GM23338 (cell line): ENCODE results near the gene CYBA. TPM values are rescaled to one million over a fixed set of nuclear protein-coding genes. Genes with fewer than 3 reads are reported as not detected.

ENCODE experiments used
- ATAC-seq: fragments of 200-7000 bp; cut with Tn5 transposase; 3 replicates; pipeline ENCODE4 v1.9.1; 2020
- DNase-seq: peaks from one replicate; pipeline ENCODE4 v3.0.0-alpha.2; 2015; ENCODE audit warnings: low spot score
- H2AFZ ChIP-seq: fragments of 200-600 bp; sonication (generic); 2 replicates; pipeline ENCODE4 v1.8.0; 2016; ENCODE audit warnings: antibody characterized with exemption, mild to moderate bottlenecking, moderate library complexity
- H3F3A ChIP-seq: fragments of 200-600 bp; sonication (generic); replicated peaks from 2 replicates; pipeline ENCODE4 v1.8.0; 2017; ENCODE audit warnings: antibody characterized with exemption, mixed run types, low read depth
- H3K27ac ChIP-seq: fragments of 200-600 bp; sonication (generic); 2 replicates; pipeline ENCODE4 v1.6.1; 2016; ENCODE audit warnings: low read depth
- H3K27me3 ChIP-seq: fragments of 200-600 bp; sonication (generic); 2 replicates; pipeline ENCODE4 v1.8.0; 2016; ENCODE audit warnings: mild to moderate bottlenecking, mixed run types, moderate library complexity; ENCODE audit not compliant: insufficient read depth
- H3K36me3 ChIP-seq: fragments of 200-600 bp; sonication (generic); 2 replicates; pipeline ENCODE4 v1.8.0; 2016; ENCODE audit warnings: mild to moderate bottlenecking; ENCODE audit not compliant: insufficient read depth
- H3K4me1 ChIP-seq: fragments of 200-600 bp; sonication (generic); 2 replicates; pipeline ENCODE4 v1.8.0; 2016; ENCODE audit warnings: mild to moderate bottlenecking, moderate library complexity; ENCODE audit not compliant: insufficient read depth
- H3K4me2 ChIP-seq: fragments of 200-600 bp; sonication (generic); 2 replicates; pipeline ENCODE4 v1.7.1; 2017; ENCODE audit warnings: mixed run types
- H3K4me3 ChIP-seq: fragments of 200-600 bp; sonication (generic); 2 replicates; pipeline ENCODE4 v1.6.1; 2016; ENCODE audit warnings: mixed run types
- H3K79me2 ChIP-seq: fragments of 200-600 bp; sonication (generic); replicated peaks from 2 replicates; pipeline ENCODE4 v1.8.0; 2017; ENCODE audit warnings: mild to moderate bottlenecking; ENCODE audit not compliant: insufficient read depth
- H3K9me2 ChIP-seq: fragments of 200-600 bp; sonication (generic); 2 replicates; pipeline ENCODE4 v1.8.0; 2017; ENCODE audit not compliant: insufficient read depth
- H4K20me1 ChIP-seq: fragments of 200-600 bp; sonication (generic); replicated peaks from 2 replicates; pipeline ENCODE4 v1.8.0; 2017; ENCODE audit warnings: mild to moderate bottlenecking; ENCODE audit not compliant: insufficient read depth
- H3K27ac Mint-ChIP-seq: 2 replicates; pipeline ENCODE4 v1.8.0; 2020; ENCODE audit warnings: inconsistent platforms, mild to moderate bottlenecking, moderate library complexity, mixed read lengths
- H3K27me3 Mint-ChIP-seq: 3 replicates; pipeline ENCODE4 v1.8.0; 2022; ENCODE audit warnings: low read depth, mild to moderate bottlenecking, moderate library complexity, mixed read lengths, inconsistent platforms; ENCODE audit not compliant: insufficient read depth, poor library complexity
- H3K36me3 Mint-ChIP-seq: 3 replicates; pipeline ENCODE4 v1.8.0; 2021; ENCODE audit warnings: low read depth, mild to moderate bottlenecking, inconsistent platforms, moderate library complexity, mixed read lengths
- H3K4me1 Mint-ChIP-seq: 3 replicates; pipeline ENCODE4 v1.8.0; 2020; ENCODE audit warnings: mild to moderate bottlenecking, inconsistent platforms, mixed read lengths
- H3K4me3 Mint-ChIP-seq: 3 replicates; pipeline ENCODE4 v1.8.0; 2021; ENCODE audit warnings: moderate library complexity, mild to moderate bottlenecking, inconsistent platforms, mixed read lengths
- H3K9me3 Mint-ChIP-seq: 3 replicates; pipeline ENCODE4 v1.8.0; 2020; ENCODE audit warnings: moderate library complexity, mild to moderate bottlenecking, inconsistent platforms, mixed read lengths
- CREB1 ChIP-seq: fragments of 250-450 bp; sonication (Bioruptor Pico); IDR thresholded peaks from 2 replicates; pipeline ENCODE4 v1.5.0; 2020; ENCODE audit warnings: low read depth, mild to moderate bottlenecking, moderate library complexity
- EZH2 ChIP-seq: fragments of 200-600 bp; sonication (generic); IDR thresholded peaks from one replicate; pipeline ENCODE4 v1.8.0; 2017; ENCODE audit warnings: antibody characterized with exemption, mild to moderate bottlenecking, low read depth; ENCODE audit not compliant: unreplicated experiment
- EZH2phosphoT487 ChIP-seq: fragments of 200-600 bp; sonication (generic); IDR thresholded peaks from one replicate; pipeline ENCODE4 v1.8.1; 2018; ENCODE audit warnings: antibody characterized with exemption; ENCODE audit not compliant: unreplicated experiment
- JUNB ChIP-seq: IDR thresholded peaks from one replicate; pipeline ENCODE4 v1.6.1; 2016; ENCODE audit warnings: antibody characterized with exemption; ENCODE audit not compliant: unreplicated experiment
- NANOG ChIP-seq: IDR thresholded peaks from 2 replicates; pipeline ENCODE4 v1.6.1; 2016; ENCODE audit warnings: antibody characterized with exemption, borderline replicate concordance
- POLR2AphosphoS5 ChIP-seq: IDR thresholded peaks from 2 replicates; pipeline ENCODE4 v1.6.1; 2016; ENCODE audit warnings: antibody characterized with exemption, low read depth
- STAT1 ChIP-seq: IDR thresholded peaks from one replicate; pipeline ENCODE4 v1.6.1; 2016; ENCODE audit warnings: antibody characterized with exemption; ENCODE audit not compliant: unreplicated experiment
- ZNF114 ChIP-seq: fragments of 250-450 bp; sonication (Bioruptor Pico); IDR thresholded peaks from 2 replicates; pipeline ENCODE4 v1.5.0; 2020; ENCODE audit warnings: mild to moderate bottlenecking, moderate library complexity
- ZNF331 ChIP-seq: fragments of 250-450 bp; sonication (Bioruptor Pico); IDR thresholded peaks from 2 replicates; pipeline ENCODE4 v1.5.0; 2020; ENCODE audit warnings: low read depth, mild to moderate bottlenecking, moderate library complexity
- polyA plus RNA-seq: library from polyadenylated mRNA; unstranded; fragments of >200 nt; fragmentation: Nextera tagmentation; extraction: Ambion mirVana; gene quantifications from 2 replicates; pipeline ENCODE4 v1.2.1, GENCODE V29; 2016
- total RNA-seq: library from RNA; depleted of rRNA; stranded (reverse); fragments of >200 nt; shearing (Covaris generic); gene quantifications from 2 replicates; pipeline ENCODE4 v1.2.3, GENCODE V29; 2014
- TF ChIP-seq, protein P1 (sequence below): fragments of 250-450 bp; sonication (Bioruptor Pico); IDR thresholded peaks from 2 replicates; pipeline ENCODE4 v1.5.0; 2020; ENCODE audit warnings: mild to moderate bottlenecking, moderate library complexity
- TF ChIP-seq, protein P2 (sequence below): IDR thresholded peaks from one replicate; pipeline ENCODE4 v1.6.1; 2018; ENCODE audit warnings: antibody characterized with exemption; ENCODE audit not compliant: unreplicated experiment
- TF ChIP-seq, protein P3 (sequence below): IDR thresholded peaks from 2 replicates; pipeline ENCODE4 v1.6.1; 2016; ENCODE audit warnings: antibody characterized with exemption
- TF ChIP-seq, protein P4 (sequence below), 2 experiments: fragments of 200-600 bp in 1 of 2; sonication (generic) in 1 of 2; conservative IDR thresholded peaks; 2 replicates each; pipeline versions ENCODE4 v1.5.1 to v1.6.1; 2016 to 2017; ENCODE audit warnings: antibody characterized with exemption in 2 of 2, low read depth in 2 of 2, mild to moderate bottlenecking in 2 of 2, moderate library complexity in 1 of 2

Gene CYBA
- total and polyA plus RNA-seq, 2 experiments from 2014 or later: 275 to 281 TPM

DNA sequence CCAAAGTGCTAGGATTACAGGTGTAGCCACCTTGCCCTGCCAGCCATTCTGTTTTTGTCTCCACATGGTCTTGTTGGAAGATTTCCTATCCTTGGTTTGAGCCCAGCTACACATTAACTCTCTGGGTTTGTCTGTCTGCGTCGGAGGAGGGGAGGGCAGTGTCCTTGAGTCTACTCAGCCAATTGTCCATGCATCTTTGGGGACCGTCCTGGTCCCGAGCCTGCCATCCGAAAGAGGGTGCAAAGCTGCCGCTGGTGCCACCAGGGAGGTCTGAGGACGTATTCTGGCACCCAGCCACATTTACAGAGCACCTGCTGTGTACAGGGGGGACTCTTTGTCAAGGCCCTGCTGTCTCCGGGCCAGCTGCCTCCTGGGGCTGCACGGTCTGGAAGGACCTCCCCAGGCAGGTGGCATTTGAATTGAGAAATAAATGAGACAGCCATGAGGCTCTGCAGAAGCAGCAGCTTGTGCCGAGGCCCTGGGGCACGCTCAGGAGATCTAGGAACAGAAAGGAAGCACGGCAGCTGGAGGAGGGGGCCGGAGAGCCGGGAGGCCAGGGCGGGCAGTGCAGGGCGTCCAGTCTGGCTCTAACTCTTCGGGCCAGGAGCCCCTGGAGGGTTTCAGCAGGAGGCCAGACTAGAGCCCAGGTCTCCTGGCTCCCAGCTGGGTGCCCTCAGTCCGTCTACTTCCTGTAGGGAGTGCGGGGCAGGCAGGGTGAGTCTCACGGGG lies 1.5 kb downstream of the CYBA start:
- no peaks in the 10 kb centered on the region for H3K9me2 ChIP-seq
- H3F3A ChIP-seq: 0 out of 2 replicates have a peak, but pooled peaks cover 7% of the 10 kb centered on the region
- Mint-ChIP-seq H3K27me3 (peaks cover 9% of the 10 kb centered on the region), H3K4me3 (peak overlapping the region; percentile 87), H3K4me1 (peaks cover 8% of the 10 kb centered on the region), H3K27ac (no peak overlapping the region), H3K36me3 (peaks cover 18% of the 10 kb centered on the region; the same call in 2 of the 3 replicates), H3K9me3 (no peaks in the 10 kb centered on the region)
- H3K79me2 ChIP-seq: peaks cover 14% of the 10 kb centered on the region; the same call in 1 of the 2 replicates
- ATAC-seq (no peak), DNase-seq (no peak)
- H3K27ac ChIP-seq: no peak overlapping the region
- no peaks in the 10 kb centered on the region for H3K27me3 ChIP-seq
- H3K4me2 ChIP-seq: peak overlapping the region; percentile 98
- peaks cover 7% of the 10 kb centered on the region; the same call in 1 of the 2 replicates for H4K20me1 ChIP-seq
- peaks cover 11% of the 10 kb centered on the region; the same call in 1 of the 2 replicates for H3K4me1 ChIP-seq
- no peaks in the 10 kb centered on the region; the same call in 1 of the 2 replicates for H3K36me3 ChIP-seq
- peak overlapping the region; percentile 96 for H3K4me3 ChIP-seq
- TF ChIP-seq CREB1 (CRISPR knock-in tag) (no peak), EZH2phosphoT487 (no peak), JUNB (no peak), POLR2AphosphoS5 (no peak), ZNF331 (CRISPR knock-in tag) (no peak), NANOG (no peak), ZNF114 (CRISPR knock-in tag) (no peak), EZH2 (no peak), STAT1 (no peak)
- TF ChIP-seq, protein P1, sequence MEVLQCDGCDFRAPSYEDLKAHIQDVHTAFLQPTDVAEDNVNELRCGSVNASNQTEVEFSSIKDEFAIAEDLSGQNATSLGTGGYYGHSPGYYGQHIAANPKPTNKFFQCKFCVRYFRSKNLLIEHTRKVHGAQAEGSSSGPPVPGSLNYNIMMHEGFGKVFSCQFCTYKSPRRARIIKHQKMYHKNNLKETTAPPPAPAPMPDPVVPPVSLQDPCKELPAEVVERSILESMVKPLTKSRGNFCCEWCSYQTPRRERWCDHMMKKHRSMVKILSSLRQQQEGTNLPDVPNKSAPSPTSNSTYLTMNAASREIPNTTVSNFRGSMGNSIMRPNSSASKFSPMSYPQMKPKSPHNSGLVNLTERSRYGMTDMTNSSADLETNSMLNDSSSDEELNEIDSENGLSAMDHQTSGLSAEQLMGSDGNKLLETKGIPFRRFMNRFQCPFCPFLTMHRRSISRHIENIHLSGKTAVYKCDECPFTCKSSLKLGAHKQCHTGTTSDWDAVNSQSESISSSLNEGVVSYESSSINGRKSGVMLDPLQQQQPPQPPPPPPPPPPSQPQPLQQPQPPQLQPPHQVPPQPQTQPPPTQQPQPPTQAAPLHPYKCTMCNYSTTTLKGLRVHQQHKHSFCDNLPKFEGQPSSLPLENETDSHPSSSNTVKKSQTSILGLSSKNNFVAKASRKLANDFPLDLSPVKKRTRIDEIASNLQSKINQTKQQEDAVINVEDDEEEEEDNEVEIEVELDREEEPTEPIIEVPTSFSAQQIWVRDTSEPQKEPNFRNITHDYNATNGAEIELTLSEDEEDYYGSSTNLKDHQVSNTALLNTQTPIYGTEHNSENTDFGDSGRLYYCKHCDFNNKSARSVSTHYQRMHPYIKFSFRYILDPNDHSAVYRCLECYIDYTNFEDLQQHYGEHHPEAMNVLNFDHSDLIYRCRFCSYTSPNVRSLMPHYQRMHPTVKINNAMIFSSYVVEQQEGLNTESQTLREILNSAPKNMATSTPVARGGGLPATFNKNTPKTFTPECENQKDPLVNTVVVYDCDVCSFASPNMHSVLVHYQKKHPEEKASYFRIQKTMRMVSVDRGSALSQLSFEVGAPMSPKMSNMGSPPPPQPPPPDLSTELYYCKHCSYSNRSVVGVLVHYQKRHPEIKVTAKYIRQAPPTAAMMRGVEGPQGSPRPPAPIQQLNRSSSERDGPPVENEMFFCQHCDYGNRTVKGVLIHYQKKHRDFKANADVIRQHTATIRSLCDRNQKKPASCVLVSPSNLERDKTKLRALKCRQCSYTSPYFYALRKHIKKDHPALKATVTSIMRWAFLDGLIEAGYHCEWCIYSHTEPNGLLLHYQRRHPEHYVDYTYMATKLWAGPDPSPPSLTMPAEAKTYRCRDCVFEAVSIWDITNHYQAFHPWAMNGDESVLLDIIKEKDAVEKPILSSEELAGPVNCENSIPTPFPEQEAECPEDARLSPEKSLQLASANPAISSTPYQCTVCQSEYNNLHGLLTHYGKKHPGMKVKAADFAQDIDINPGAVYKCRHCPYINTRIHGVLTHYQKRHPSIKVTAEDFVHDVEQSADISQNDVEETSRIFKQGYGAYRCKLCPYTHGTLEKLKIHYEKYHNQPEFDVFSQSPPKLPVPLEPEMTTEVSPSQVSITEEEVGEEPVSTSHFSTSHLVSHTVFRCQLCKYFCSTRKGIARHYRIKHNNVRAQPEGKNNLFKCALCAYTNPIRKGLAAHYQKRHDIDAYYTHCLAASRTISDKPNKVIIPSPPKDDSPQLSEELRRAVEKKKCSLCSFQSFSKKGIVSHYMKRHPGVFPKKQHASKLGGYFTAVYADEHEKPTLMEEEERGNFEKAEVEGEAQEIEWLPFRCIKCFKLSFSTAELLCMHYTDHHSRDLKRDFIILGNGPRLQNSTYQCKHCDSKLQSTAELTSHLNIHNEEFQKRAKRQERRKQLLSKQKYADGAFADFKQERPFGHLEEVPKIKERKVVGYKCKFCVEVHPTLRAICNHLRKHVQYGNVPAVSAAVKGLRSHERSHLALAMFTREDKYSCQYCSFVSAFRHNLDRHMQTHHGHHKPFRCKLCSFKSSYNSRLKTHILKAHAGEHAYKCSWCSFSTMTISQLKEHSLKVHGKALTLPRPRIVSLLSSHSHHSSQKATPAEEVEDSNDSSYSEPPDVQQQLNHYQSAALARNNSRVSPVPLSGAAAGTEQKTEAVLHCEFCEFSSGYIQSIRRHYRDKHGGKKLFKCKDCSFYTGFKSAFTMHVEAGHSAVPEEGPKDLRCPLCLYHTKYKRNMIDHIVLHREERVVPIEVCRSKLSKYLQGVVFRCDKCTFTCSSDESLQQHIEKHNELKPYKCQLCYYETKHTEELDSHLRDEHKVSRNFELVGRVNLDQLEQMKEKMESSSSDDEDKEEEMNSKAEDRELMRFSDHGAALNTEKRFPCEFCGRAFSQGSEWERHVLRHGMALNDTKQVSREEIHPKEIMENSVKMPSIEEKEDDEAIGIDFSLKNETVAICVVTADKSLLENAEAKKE (CRISPR knock-in tag): no peak
- TF ChIP-seq, protein P2, sequence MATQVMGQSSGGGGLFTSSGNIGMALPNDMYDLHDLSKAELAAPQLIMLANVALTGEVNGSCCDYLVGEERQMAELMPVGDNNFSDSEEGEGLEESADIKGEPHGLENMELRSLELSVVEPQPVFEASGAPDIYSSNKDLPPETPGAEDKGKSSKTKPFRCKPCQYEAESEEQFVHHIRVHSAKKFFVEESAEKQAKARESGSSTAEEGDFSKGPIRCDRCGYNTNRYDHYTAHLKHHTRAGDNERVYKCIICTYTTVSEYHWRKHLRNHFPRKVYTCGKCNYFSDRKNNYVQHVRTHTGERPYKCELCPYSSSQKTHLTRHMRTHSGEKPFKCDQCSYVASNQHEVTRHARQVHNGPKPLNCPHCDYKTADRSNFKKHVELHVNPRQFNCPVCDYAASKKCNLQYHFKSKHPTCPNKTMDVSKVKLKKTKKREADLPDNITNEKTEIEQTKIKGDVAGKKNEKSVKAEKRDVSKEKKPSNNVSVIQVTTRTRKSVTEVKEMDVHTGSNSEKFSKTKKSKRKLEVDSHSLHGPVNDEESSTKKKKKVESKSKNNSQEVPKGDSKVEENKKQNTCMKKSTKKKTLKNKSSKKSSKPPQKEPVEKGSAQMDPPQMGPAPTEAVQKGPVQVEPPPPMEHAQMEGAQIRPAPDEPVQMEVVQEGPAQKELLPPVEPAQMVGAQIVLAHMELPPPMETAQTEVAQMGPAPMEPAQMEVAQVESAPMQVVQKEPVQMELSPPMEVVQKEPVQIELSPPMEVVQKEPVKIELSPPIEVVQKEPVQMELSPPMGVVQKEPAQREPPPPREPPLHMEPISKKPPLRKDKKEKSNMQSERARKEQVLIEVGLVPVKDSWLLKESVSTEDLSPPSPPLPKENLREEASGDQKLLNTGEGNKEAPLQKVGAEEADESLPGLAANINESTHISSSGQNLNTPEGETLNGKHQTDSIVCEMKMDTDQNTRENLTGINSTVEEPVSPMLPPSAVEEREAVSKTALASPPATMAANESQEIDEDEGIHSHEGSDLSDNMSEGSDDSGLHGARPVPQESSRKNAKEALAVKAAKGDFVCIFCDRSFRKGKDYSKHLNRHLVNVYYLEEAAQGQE: no peak
- TF ChIP-seq, protein P3, sequence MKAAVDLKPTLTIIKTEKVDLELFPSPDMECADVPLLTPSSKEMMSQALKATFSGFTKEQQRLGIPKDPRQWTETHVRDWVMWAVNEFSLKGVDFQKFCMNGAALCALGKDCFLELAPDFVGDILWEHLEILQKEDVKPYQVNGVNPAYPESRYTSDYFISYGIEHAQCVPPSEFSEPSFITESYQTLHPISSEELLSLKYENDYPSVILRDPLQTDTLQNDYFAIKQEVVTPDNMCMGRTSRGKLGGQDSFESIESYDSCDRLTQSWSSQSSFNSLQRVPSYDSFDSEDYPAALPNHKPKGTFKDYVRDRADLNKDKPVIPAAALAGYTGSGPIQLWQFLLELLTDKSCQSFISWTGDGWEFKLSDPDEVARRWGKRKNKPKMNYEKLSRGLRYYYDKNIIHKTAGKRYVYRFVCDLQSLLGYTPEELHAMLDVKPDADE: no peak
- TF ChIP-seq, protein P4, sequence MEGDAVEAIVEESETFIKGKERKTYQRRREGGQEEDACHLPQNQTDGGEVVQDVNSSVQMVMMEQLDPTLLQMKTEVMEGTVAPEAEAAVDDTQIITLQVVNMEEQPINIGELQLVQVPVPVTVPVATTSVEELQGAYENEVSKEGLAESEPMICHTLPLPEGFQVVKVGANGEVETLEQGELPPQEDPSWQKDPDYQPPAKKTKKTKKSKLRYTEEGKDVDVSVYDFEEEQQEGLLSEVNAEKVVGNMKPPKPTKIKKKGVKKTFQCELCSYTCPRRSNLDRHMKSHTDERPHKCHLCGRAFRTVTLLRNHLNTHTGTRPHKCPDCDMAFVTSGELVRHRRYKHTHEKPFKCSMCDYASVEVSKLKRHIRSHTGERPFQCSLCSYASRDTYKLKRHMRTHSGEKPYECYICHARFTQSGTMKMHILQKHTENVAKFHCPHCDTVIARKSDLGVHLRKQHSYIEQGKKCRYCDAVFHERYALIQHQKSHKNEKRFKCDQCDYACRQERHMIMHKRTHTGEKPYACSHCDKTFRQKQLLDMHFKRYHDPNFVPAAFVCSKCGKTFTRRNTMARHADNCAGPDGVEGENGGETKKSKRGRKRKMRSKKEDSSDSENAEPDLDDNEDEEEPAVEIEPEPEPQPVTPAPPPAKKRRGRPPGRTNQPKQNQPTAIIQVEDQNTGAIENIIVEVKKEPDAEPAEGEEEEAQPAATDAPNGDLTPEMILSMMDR (conservative IDR thresholded peaks at IDR 0.05; ENCODE audit: low read depth in 2 of 2): no peak
- no peak overlapping the region for H2AFZ ChIP-seq
